AG09319 (cell line): Measurements from ENCODE around the gene CAV1.

Experiments
- DNase-seq: peaks from one replicate; pipeline ENCODE4 v3.0.0-alpha.2; 2010; ENCODE audit warnings: low read depth; ENCODE audit errors: extremely low read depth
- CTCF ChIP-seq: IDR thresholded peaks from 2 replicates; pipeline ENCODE4 v1.5.1; 2011; ENCODE audit warnings: low read depth, mild to moderate bottlenecking, inconsistent platforms, low read length, moderate library complexity

The CAV1 gene

GRCh38 chr7:116577320-116577871, 52.6 kb downstream of the CAV1 start:
- no peak for TF ChIP-seq CTCF
- no peak for DNase-seq

GRCh38 chr7:116578526-116578925, 53.7 kb downstream of the CAV1 start:
- no peak for TF ChIP-seq CTCF

GRCh38 chr7:116579322-116579721, 54.5 kb downstream of the CAV1 start:
- no peak for DNase-seq
- no peak for TF ChIP-seq CTCF

More at GRCh38 chr7:116578526-116578925, 53.7 kb downstream of the CAV1 start:
- DNase-seq = no peak

GRCh38 chr7:116579835-116580234, 55.0 kb downstream of the CAV1 start:
- no peak for TF ChIP-seq CTCF

GRCh38 chr7:116582164-116582732, 57.4 kb downstream of the CAV1 start:
- DNase-seq = no peak

More at GRCh38 chr7:116579835-116580234, 55.0 kb downstream of the CAV1 start:
- DNase-seq = no peak

GRCh38 chr7:116582806-116583444, 58.1 kb downstream of the CAV1 start:
- peak; percentile 69 for DNase-seq
- no peak for TF ChIP-seq CTCF

More at GRCh38 chr7:116582164-116582732, 57.4 kb downstream of the CAV1 start:
- TF ChIP-seq CTCF = peak; percentile 42

GRCh38 chr7:116583653-116584052, 58.8 kb downstream of the CAV1 start:
- TF ChIP-seq CTCF = no peak
- DNase-seq = no peak
